Amniotic stem cell (primary cell): ENCODE measurements around the gene NPAS3.

ENCODE experiments used
- DNase-seq: peaks from one replicate; lab custom pipeline; 2025; lab: John Stamatoyannopoulos, UW

NPAS3 gene

GRCh38 chr14:32938719-32939253 lies at the start of gene NPAS3:
Gene NPAS3 (plus strand): TSS chr14:32938879.
- DNase-seq = no peak

- no peak for DNase-seq
Measured at GRCh38 chr14:32896979-32897697, 41.5 kb upstream of the NPAS3 start.

DNA sequence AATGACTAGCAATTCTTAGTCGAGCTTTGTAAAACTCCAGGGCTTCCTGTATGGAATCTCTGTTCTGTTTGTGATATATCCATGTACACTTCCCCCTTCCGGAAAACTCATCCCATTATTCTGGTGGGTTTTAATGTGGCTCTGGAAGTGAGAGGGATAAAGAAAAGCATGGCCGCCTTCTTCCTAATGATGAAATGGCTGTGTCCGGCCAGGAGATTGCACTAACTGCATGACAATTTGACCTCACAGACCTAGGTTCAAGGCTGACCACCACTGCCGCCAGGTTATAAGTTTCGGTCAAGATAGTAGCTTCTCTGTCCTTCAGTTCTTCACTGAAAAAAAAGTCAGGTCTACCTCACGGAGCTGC lies 41.0 kb upstream of the NPAS3 start:
- DNase-seq = no peak

GRCh38 chr14:32898876-32899275 lies 39.8 kb upstream of the NPAS3 start:
- no peak for DNase-seq

DNA sequence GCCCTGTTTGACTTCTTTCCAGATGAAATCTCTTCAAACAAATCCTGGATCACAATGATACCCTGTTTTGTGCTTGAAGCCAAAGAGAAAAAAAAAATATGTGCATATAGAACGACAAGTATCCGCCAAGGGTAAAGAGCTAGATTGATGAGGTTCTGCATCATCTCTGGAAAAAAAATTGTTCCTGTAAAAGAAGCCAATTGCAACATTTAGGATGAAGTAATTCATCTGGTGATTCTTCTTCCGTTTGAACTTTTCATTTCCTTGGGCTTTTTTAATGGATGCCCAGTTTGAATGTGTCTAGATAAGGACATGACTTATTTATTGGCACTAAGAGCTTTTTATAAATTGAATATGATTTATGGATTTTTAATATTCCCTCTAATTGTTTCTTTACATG lies 38.1 kb upstream of the NPAS3 start:
- no peak for DNase-seq

DNA sequence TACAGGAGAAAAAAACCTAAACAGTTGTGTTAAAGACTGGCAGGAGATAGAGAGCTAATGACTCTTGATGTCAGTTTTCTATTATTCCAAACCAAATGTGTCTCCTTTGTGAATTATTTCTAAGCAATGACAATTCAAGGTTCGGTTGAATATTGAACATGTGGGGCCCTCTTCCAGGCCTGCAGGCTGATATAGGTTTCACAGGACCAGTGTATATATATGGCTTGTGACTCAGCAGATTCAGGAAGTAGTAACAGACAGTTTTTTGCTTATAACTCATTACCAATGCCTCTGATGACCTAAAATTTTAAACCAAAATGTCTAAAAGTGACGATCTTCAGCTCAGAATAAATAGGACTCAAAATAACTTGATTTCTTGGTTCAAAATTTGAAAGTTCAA lies 33.7 kb upstream of the NPAS3 start:
- DNase-seq = no peak

DNA sequence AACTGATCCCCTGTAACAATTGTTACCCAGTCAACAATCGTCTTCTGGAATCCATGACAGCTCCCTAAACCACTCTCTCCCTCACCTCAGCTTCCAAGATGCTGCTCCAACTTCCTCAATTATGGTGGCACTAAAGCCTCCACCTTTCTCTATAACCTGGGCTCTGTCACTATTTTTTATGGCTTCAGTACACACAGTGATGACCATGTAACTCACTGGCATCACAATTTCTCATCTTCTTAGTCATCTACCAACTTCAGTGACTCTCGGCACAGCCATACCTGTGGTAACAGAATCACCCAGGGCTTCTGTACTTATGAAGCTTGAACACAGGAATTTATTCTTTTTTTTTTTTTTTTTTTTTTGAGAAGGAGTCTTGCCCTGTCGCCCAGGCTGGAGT lies 32.0 kb upstream of the NPAS3 start:
- no peak for DNase-seq

- no peak for DNase-seq
Measured at GRCh38 chr14:32908196-32909084, 30.2 kb upstream of the NPAS3 start.

DNA sequence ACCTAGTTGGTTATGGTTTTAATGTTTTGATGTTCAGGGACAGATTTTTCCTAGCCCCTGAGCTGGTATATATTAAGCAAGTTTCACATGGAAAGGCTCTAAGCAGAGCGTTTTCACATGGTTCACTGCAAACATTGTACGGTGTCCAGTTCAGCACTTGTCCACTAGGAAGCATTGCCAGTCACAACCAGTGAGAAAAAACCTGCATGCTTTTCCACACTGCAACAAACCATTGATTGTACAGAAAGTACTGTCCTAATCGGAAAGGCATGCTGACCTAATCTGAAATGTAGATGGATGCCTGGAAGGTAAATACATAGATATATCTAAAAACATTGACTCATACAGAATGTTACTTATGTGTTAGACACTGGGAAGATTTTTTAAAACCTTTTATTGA lies 25.0 kb upstream of the NPAS3 start:
- DNase-seq = no peak

DNA sequence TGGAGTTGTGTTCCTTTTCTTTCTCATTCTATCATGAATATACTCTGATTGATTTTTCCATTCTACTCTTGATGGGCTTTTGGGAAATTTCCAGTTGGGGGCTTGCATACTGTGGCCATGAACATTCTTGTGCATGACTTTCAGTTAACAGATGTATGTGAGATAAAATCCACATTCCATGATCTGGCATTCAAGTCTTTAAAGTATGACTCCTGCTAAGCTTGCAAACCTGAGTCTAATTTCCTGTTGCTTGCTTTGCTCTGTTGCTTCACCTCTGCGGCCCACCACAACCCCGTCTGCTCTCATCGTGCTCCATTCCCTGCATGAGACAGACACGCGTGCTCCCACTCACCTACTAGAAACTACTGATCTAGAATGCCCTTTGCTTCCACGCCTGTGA lies 24.3 kb upstream of the NPAS3 start:
- DNase-seq = no peak

DNA sequence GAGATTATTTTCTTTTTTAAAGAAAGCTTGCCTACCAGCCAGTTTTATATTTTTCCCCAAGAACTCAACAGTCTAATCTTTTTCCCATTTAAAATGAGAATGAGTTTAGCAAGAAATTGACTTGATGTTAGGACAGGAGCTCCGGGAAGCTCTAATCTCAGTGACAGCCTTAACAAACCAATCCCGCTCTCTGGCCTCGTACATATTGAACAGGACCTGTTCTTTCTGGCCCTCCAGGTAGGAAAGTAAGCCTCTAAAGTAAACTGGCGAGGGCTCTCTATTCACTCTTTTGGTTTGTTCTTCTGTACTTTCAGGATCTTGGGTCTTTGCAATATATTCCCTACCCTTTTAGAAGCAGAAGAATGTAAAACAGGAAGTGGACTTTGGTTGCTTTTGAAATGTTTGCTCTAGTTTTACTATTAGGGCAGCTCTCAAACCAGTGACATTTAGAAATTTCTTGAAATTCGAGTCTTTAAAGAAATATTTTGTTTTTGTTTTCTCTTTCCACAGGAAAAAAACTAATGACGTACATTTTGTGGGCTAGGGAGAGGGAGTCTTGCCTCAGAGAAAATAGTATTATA lies 17.9 kb upstream of the NPAS3 start:
- no peak for DNase-seq

- no peak for DNase-seq
Measured at GRCh38 chr14:32925439-32925838, 13.2 kb upstream of the NPAS3 start.

DNA sequence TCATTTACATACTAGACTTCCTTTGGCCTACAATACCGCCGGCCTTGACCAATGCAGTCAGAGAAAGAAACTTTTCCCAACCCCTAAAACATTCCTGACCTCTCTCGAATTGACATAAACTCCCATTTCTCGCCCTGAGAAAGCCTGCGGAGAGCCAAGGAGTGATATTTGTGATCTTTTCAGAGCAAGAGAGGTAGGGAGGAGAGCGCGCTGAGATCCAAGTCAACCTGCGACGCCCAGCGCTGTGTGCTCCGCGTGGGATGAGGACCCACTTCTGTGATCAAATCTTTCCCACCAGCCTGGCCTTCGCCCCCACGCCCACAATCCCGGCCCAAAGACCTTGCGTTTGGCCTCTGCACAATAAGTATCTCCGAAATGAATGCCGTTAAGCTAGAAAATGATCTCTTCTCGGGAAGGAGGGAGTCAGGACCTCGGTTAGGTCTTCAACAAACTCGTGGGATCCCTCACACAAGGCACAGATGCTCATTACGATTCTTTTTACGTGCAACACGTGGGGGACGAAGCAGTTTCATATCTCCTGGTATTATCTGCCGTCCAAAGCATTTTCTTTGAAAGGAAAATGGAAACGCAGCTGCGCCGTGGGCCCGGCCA lies 6.3 kb upstream of the NPAS3 start:
- DNase-seq = no peak

DNA sequence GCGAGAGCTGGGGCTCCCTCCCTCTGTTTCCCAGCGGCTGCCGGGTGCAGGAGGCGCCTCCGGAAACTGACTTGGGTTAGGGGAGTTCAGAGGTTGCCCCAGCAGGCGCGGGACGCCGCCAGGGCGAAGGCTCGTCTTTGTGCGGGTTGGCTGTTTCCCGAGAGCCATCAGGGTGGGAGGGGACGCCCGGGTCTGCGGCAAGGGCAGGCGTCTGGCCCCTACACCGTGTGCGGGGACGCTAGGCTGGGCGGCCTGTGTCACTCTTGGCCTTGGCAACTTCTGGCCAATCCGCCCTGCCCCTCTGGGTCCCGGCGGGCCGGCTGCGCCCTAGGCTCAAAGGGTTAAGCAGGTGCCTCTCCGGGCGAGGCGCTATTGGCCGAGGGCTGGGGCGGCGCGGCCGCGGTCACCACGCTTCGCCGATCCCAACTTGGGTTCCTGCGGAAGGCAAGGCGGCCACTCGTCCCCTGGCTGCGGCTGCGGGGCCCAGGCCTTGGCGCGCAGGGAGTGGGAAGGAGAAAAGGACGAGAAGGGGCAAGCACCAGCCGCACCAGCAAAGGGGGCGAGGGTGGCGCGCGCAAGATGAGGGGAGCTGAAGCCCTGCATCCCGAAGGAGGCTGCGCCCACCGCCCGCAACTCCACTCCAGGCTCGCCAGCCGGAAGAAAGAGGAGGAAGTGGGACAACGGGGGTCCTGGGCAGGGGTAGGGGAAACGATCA lies 5.6 kb upstream of the NPAS3 start:
- DNase-seq = no peak

GRCh38 chr14:32933629-32934072 lies 5.0 kb upstream of the NPAS3 start:
- DNase-seq = no peak

DNA sequence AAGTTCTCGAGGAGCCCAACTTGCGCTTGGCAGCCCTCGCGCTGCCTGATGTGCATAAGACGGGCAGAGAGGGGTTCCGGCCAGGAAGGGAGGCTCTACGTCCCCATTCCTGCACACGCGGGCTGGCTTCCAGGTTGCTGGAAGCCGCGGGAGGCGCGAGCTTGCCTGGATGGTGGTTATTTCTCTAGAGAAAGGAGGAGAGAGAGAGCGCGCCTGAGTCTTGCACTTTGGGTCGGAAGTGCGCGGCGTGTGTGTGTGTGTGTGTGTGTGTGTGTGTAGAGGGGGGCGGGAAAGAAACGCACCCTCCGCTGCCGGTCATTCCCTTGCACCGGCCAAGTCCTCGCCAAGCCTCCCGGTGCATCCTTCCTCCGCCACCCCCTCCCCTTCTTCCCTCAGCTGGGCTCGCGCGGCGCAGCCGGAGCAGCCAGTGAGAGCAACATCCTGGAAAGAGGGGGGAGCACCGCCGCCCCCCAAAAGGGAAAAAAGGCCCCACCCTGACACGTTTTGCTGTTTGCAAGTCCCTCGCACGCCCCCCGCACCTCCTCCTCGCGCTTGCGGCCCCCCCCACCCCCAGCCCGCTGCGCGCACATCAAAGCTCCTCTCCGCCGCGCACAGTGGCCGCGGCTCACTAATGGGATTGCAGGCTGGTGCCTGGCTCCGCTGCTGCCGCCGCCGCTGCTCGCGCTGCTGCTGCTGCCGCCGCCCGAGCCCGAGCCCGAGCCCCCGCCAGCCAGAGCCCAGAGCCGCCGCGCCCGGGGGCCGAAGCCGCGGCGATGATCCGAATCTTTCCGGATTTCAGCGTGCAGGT lies 4.4 kb upstream of the NPAS3 start:
- DNase-seq = no peak

DNA sequence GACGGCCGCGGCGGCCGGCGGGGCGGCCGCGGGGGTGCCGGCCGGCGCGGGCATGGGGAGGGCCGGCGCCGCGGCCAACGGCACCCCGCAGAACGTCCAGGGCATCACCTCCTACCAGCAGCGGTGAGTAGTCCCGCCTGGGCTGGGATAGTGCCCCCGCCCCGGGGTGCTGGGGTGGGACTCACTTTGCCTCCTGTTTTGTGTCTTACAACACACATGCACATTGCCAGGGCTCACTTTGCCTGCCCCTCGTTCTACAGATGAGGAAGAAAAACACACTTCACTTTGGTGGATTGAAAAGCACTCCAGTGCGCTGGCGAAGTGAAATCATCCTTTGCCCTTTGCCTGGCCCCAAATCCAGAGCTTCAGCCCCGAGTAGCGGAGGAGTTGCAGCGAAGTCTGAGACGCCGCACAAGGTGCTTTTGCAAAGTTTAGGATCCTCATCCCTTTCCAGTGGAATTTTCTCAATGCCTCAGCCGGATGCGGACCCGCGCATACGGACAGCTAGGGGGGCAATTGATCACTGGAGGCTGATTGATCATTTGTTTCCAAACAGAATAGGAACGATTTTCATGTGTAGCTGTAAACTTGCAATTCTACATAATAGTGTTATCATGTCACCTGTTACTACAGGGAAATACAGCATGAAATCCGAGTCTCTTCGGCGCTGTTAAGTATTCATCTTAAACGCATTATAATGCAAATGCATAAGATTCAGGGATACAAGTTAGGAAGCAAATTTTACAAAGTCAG lies 3.6 kb upstream of the NPAS3 start:
- DNase-seq = no peak

- DNase-seq = peak; percentile 25
Measured at GRCh38 chr14:32939254-32940065, 781 bp downstream of the NPAS3 start.

DNA sequence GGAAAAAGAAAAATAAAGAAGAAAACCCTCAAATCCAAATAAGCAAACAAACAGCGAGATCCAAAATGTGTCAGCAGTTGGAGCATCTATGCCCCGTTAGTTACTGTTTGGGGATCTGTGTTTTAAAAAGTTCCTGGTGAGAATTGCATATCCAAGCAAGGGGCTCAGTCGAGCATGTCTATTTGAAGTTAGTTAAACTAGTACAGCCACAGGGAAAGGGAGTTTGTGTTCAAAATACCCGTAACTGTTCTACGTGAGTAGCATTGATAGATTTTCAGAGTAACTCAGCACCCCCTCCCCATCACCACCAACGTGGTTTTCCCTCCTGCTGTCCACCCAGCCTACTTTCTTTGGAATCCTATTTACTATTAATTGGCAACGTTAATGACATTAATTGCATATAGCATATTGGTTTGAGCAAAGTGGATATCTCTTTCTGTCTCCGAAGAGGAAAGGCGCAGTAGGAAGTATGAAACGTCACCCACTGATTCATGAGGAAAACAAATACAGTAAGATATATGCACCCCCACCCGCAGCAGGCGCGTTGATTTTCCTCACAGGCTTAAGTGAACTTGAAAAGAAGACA lies 1.5 kb downstream of the NPAS3 start:
- no peak for DNase-seq
